Renal cortex interstitium (tissue), 11 donors: ENCODE results near the gene KISS1. TPM values are rescaled to one million over a fixed set of nuclear protein-coding genes. Genes with fewer than 3 reads are reported as not detected.
A peak's percentile ranks its signal among the peaks of the same experiment; 100 is the strongest.

Source experiments
- DNase-seq, 11 donors: peaks; one replicate each; pipeline ENCODE4 v3.0.0-alpha.2; 2013; ENCODE audit warnings: low read depth in 9 of 11, low spot score in 4 of 11; ENCODE audit errors: extremely low read depth in 1 of 11
- polyA plus RNA-seq, 3 donors: library from polyadenylated mRNA; unstranded; fragments of 120-200 nt; gene quantifications; one replicate each; pipeline ENCODE4 v1.2.1, GENCODE V29; 2013; ENCODE audit not compliant: insufficient read length in 3 of 3

Gene KISS1
- polyA plus RNA-seq, 3 donors = 0.40 to 1.9 (median 0.92) TPM

DNA sequence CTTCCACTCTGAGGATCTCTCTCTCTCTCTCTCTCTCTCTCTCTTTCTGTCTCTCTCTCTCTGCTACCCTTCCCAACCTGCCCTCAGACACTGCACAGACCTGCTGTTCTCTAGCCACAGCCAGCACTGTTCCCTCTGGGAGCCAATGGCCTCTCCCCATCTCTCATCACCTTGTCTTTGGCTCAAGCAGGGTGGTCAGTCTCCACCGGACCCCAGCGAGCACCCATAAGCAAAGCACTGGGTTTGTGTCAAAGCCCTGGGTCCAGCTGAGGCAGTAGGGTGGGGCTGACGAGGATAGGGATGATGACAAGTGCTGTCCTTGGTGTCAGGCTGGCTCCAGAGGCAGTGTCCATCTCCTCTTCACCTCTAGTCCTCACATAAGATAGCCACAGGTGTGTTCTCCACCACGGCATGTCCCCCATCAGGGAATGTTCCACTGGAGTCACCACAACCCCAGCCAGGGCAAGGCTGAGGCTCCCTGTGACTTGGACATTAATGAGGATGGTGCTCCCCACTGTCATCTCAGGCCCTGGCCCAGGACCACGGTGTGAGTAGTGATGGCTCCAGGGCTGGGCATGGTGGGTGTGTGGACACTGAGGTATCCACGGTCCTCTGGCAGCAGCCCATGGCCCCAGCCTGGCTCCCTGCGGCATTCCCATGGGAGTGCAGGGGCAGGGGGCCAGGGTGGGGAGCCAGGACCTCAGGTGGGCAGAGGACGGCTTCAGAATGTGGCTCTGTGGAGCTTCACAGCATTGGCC lies 25.9 kb upstream of the KISS1 start:
- DNase-seq = no peak

DNA sequence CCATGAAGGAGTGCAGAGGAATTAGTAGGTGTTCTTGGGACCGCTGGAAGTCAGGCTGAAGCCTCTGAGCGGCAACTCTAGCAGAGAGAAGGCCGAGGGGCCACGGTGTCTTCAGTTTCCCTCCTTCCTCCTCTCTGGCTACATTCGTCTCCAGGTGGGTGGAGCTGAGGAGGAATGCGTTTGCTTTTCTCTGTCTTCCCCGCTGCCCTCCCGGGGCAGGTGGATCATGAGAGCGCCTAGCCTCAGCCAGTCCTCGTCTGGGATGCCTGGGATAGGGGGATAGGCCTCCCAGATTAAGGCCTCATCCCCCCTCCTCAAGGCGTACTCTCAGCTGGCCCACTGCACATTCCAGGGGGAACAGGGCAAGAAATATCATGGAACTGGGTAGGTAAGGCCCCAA lies 25.0 kb upstream of the KISS1 start:
- no peak for DNase-seq

DNA sequence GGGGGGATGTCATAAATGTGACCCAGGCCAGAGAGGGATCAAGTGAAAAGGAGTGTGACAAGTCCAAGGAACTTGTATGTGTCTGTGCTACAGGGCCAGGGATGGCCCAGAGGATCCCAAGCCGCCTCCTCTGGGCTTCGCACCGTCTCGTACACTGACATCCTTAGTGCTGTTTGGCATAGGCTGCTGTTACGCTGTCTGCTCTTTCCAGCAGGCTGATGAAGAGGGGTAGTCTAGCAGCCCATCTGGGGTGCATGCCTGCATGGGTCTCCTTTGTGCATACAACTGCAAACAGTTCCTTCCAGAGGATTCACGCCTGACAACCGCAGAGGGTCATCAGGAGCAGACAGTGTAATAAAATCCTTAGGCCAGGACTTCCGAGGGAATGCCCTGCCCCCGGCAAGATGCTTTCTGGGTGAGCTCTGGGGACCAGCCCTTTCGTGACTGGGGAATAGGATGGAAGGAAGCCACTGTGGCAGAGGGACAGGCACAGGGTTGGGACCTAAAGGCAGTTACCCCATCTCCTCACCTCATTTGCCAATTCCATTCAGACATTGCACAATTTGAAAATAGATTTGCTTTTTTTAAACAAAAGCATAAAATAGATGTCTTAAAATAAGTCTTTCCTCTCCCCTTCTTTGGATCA lies 23.8 kb upstream of the KISS1 start:
- no peak for DNase-seq

DNA sequence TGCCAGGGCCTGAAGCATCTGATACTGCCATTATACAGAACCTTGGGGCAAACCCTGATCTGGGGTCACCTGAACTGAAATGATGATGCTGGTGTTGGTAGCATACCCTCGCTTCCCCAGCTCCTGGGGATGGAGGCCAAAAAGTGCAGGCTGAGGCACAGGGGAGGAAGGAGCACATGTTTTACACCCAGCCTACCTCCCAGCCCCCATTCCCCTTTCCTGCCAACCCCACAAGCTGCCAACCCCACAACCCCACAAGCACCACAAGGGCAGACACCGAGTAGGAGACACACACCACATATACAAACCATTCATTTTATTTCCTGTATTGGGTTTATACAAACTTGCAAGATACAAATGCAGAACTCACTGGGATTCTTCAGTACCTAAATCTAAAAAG lies 22.3 kb upstream of the KISS1 start:
- DNase-seq = no peak

DNA sequence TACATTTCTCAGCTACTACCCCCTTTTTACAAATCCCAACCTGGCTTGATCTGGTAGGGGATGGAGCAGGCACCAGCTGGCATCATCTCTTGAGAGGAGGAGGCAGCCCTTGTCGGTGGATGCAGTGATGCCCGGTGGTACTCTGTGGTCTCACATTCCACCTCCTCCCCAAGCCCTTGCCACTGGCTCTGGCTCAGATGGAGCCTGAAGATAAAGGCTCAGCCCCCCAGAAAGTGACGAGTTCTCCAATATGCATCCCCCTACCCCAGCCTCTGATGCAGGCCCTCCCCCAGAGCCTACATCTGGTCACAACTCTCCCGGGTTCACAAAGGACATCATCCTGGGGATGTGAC lies 21.3 kb upstream of the KISS1 start:
- no peak for DNase-seq

DNA sequence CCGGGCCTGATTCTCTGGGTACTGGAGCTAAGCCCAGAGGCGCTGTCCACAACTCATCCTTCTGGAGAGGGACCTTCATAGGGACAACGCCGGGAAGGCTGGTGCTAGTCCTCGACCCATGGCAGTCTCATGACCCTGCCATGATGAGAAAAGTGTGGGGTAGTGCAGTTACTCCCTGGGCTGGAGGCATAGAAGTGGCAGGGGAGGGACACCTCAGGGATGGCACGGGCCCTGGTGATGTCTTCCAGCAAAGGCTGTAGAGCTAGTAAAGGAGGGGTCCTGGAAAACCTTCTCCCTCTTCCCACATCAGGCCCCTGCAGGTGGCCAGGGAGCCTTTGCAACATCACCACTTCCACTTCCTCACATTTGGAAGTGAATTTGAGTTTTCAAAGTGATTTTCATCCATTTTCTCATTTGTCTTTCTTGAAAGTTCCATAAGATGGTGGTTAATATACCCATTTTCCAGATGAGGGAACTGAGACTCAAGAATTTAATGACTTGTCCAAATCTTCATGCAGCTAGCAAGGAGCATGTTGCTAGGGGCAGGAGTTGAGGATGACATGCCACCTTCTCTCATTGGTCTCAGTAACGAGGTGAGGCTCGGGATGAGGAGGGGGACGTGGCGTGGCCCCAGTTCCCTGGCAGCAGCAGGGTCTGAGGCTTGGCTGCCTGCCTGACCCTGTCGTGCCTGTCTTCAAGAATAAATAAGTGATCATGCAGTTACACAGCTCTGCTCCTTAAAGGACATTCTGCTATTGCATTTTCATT lies 20.8 kb upstream of the KISS1 start:
- DNase-seq = no peak

DNA sequence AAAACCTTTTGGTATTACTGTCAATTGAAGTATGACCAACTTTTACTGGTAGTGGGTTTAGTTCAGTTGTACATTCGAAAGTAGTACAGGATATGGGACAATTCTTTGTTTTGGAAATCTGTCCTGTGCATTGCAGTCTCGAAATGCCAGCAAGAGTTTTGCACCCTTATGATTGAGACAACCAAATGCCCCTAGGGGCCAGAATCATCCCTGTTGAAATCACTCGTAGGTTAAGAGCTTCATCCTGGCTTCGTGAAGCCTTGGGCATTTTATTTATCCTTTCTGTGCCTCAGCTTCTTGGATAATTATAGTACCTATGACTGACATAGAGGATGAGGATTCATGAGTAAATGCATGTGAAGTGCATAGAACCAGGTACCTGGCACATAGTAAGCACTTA lies 19.9 kb upstream of the KISS1 start:
- DNase-seq = no peak

DNA sequence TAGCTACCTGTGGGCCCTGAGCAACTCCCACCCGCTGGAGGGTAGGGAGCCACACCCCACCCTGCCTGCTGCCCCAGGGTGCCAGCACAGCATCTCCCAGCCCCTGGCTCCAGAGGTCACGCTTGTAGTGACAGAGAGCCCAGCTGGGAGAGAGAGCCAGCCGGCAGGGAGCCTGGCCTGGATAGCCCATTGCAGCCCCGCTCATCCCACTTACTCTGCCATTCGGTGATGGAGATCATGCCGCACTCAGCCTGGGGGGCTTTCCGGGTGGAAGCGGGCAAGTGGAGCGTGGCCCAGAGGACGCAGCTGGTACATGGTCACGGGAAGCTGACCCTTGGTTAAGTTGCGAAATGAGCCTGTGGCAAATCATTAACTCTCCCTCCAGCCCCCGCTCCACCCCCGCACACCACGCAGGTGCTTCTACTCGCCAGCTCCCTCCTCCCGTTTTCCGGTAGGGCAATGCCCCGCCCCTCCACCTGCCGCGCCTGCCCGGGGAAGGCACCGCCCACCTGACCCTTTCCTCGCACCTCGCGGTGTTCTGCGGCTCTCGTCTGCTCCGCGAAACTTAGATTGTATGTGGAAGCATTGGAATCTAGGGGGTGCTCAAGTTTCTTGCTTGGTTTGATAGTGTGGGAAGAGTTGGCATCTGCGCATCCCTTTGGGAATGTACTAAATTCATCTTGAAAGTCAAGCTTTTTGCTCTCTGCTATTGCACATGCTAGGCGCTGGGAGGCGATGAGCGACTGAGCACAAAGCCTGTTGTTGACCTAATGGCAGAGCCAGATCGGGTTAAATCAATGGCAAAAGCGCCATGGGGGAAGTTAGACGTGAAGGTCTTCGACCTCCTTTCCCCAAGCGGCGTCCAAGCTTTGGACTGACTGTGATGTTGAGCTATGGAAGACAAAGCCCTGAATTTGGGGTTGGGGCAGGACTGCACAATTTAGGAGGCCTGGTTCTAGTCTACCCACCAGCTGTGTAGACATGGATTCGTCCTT lies 17.7 kb upstream of the KISS1 start, which contains the start of gene GOLT1A:
Gene GOLT1A (minus strand): TSS at position 321 of the 995 bp plus-strand sequence. CDS start 82 bp downstream, at position 239.
- peak; percentile 63 to 87 (median 70) for DNase-seq

DNA sequence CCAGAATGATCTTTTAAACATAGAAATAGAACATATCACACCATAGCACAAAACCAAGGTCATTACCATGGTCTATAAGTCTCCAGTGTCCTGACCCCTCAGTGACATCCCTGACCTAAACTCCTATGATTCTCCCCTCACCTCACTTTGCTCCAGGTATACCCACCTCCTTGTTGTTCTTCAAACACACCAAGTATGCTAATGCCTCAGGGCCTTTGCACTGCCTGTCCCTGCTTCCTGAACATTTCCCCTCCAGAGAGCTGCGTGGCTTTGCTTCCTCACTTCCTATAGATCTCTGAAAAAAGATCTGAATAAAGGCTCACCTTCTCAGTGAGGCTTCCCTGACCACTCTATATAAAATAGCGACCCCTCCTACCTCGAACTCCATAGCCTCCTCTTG lies 16.4 kb upstream of the KISS1 start:
- DNase-seq = no peak

DNA sequence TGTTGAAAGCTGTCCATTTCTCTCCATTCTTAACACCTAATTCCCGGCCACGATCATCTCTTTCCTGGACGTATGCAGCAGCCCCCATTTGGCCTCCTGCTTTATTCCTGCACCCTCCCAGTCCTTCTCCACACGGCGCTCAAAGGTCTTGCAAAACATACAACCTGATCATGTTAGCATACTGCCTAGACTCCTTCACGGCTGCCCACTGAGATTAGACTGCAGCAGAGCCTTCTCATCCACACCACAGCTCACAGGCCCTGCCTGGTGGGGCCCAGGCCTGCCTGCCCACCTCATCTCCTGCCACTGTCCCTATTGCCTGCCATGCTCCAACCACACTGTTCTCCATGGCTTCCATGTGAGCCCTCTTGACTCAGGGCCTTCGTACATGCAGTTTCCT lies 14.8 kb upstream of the KISS1 start:
- DNase-seq = no peak

DNA sequence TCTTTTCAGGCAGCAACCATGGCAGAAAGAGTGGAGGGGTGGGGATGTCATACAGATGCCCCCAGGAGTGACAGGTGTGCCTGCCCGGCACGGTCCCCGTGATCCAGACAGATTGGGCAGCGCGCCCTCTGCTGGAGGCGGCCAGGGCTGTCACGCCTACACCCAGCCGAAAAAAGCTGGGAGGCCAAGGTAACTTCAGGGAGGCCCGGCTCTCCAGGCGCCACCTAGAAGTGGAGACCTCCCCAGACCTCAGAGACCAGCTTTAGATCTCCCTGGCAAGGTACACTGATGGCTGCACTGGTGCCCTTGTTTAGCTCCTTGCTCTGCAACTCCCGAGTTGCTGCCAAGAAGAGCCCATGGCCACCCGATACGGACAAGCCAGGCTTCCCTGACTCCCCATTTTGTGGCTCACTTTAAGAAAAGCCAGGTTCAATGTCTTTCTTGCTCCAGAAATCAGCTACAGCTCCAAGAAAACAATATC lies 10.9 kb upstream of the KISS1 start:
- DNase-seq = peak in 5 of 11 donors; percentile 31 to 50 (median 39)

DNA sequence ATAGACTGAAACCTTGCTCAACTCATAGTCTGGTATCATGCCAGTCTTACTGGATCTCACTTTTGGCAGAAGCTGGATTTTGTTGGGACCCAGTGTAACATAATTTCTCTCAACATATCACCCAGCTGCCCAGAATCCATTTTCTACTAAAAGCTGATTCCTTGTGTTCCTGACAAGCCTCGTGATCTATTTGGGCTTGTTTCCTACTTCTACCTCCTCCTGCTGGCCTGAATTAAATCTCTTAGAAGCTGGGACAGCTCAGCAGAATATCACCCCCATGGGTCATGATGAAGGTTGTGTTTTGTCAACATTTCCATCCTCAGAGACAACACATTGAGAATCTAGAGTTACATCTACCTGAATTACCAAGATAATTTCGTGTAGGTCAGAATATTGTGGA lies 9.8 kb upstream of the KISS1 start:
- no peak for DNase-seq

DNA sequence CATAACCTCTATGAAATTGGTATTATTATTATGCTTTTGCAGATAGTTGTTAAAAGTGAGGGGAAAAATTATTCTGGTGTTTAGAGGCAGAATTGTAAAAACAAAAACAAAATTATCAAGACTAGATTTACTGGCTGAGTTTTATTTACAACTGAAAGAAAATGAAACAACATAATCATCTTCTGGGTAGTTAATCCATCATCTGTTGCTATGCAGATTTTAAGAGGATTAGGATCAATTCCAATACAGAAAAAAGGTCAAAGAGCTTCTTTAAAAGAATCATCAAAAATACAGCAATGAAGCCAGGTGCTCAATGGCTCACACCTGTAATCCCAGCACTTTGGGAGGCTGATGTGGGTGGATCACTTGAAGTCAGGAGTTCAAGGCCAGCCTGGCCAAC lies 9.2 kb upstream of the KISS1 start:
- no peak for DNase-seq

DNA sequence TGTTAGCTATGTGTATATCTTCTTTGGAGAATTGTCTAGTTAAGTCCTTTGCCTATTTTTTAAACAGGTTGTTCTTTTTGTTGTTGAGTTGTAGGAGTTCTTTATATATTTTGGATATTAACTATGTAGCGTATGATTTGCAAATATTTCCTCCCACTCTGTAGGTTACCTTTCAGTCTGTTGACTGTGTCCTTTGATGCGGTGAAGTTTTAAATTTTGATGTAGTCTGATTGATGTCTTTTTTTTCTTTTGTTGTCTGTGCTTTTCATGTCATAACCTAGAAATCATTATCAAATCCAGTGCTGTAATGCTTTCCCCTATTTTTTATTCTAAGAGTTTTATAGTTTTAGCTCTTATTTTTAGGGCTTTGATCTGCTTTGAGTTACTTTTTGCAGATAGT lies 8.7 kb upstream of the KISS1 start:
- no peak for DNase-seq

DNA sequence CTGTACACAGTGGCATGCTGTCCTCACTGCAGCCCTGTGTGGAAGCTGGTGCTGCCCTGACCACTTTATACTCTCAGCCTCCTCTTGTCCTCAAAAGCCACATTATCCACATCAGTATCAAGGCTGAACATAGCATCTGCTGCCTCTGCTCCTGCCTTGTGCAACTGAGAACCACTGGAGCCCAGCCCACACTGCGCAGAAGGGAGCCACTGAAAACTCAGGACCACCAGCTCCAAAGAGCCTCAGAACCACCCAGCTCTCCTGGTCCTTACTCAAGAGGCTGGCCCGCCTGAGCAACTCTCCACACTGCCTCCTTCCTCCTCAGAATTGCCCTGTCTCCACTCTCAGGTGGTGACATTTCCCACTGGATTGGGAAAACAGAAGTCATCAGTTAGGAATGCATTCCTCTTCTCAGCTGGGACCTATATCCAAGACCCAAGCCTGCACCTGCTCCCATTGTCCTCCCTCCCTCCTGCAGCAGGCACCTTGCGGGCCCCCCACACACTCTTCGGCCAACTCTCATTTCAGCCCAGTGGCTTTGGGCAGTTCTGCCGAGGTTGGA lies 7.0 kb upstream of the KISS1 start:
- no peak for DNase-seq

DNA sequence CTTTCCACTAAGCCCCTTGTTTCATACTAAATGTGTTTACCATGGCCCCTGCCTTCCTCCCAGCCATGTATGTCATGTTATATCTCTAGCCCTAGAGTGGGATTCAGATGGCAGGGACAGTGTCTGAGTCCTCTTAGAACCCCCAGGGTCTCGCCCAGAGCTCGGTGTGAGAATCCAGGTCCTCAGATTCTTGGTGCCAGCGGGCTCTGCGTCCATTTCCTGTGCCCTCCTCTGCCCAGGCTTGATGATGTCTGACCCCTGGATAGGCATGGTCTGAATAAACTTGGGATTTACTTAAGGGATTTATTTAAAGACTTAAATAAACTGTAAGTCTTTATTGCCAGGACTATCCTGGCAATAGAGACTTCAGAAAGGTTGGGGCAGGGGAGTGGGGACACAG lies 6.2 kb upstream of the KISS1 start:
- no peak for DNase-seq

DNA sequence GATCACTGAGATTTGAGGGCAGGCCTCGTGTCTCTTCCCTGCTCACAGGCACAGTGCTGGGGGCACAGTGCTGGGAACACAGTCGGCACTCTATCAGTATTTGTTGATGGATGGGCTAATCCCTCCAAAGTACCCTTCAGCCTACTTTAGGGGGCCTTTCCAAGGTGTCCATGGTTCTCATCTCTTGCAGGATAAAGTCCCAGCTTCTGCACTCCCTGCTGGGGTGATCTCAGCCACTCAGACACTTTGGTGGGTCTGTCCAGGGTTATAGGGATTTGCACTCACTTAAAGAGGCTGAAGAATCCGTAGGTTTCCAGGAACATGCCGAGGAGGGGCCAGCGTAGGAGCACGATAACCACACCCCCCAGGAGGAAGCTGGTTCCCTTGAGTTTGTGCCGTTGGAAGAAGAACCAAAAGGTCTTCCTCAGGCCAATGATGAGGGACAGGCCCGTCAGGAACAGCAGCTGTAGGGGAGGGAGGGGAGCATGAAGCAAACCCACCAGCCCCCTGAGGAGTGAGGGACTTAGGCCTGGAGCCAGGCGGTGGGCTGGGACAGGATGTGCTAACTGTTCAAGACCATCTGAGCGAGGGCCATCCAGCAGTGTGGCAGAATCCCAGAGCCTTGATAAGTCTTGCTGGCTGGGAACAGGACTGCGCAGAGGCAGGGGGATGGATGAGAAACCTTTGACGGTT lies 5.2 kb upstream of the KISS1 start:
- DNase-seq = no peak

DNA sequence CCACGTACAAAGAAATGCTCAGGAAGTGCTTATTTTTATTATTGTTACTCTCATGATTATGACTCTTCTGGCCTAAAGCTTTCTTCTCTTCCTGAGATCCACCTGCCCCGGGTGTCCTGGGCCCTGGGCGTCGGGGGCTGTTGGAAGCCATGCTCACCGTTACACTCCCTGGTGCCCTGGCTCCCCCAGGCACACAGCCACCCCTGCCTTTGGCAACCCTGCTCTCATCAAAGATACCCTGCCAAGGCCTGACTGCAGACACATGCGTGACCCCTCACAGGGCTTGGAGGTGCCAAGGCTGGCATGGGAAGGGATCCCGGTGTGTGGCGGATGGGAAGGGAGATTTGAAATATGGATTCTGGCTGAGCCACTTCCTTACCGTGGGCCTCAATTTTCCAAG lies 3.3 kb upstream of the KISS1 start:
- DNase-seq = no peak
